Measurements from ENCODE around the gene SOS2.

The SOS2 gene

GRCh38 chr14:50113381-50114035 lies 117.9 kb downstream of the SOS2 start:
- DNase-seq, result no peak

DNA sequence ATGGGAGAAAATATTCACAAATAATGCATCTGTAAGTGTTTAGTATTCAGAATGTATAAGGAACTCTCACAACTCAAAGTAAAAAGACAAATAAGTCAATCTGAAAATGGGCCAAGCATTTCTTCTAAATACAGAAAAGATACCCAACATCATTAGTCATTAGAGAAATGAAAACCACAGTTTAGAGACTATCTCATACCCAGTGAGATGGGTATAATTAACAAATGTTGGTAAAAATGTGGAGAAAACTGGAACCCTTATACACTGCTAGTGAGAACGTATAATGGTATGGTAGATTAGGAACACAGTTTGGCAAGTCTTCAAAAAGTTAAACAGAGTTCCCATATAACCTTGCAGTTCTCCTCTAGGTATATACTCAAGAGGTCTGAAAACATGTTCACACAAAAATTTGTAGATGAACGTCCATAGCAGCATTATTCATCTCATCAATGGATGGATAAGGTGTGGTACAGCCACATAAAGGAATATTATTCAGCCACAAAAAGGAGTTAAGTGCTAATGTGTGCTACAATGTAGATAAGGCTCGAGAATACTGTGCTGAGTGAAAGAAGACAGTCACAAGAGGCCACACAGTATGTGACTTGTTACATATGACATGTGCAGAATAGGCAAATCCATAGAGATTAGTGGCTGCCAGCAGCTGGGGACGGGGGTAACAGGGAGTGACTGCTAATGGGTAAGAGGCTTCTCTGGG lies 120.9 kb downstream of the SOS2 start:
- no peak for DNase-seq

DNA sequence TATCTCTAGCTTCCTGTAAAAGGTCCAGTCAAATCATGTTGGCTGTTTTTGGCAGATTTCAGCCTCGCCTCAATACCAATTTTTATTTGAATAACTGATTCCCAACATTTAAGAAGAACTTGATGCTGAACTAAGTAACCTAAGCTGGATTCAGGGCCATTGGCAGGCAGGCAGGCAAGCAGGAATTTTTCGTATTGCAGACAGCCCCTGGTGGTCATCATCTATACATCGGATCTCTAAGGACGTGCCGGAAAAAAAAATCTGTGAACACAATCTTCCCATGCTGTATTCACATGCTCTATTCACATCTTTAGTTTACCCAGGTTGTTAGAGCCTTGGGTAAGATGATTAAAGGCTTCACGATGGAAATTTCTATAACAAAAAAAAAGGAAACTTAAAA lies 122.0 kb downstream of the SOS2 start:
- DNase-seq, result no peak

GRCh38 chr14:50107850-50108249 lies 123.5 kb downstream of the SOS2 start:
- no peak for DNase-seq

DNA sequence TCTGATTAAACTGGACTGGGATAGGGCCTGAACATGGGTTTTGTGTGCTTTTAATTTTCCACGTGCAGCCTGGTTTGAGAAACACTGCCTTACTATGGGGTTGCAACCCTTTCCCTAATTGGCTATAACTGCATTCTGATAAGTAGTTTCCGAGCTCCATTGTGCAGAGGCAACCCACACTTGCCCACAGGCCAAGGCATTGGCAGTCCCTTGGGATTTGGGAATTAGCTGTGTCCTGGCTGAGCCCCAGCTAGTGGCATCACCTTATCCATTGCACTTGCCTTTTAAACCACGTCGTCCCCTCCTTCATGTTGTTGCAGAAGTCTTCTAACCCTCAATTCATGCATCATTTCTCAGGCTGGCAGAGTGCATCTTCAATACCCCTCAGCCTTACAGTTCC lies 125.2 kb downstream of the SOS2 start:
- DNase-seq, result no peak

DNA sequence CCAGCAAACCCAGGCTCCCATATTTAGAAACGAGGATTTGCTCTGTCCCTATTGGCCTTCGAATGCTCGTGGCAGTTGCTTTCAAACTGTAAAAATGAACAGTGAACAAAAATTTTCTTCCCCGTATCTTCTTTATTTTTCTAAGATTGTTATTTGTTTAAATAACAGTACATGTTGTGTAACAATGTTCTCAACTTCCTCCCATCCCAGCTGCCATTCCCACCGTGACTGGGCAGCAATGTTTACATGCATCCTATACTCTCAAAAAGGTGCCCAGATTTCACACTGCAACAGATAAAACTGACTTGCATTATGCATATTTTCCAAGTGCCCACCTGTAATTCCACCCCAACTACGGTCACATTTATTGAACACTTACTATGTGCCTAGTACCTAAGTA lies 127.8 kb downstream of the SOS2 start:
- no peak for DNase-seq

DNA sequence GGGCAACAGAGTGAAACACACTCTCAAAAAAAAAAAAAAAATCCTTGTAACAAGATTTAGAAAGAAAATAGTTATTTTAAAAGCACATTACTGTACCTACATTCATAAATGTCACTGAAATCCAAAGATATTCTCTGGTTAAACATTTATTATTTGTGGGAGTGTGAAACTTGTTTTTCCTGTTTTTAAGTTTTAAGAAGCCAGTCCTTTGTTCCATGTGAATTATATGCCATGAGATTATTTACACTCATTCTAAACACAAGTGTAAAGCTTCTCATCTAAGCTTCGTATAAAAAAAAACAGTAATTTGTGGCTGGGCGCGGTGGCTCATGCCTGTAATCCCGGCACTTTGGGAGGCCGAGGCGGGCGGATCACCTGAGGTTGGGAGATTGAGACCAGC lies 130.0 kb downstream of the SOS2 start:
- DNase-seq, result no peak

GRCh38 chr14:50100805-50101204 lies 130.6 kb downstream of the SOS2 start:
- DNase-seq, result no peak

- DNase-seq, result no peak
Observed at GRCh38 chr14:50099335-50099734, 132.0 kb downstream of the SOS2 start.

DNA sequence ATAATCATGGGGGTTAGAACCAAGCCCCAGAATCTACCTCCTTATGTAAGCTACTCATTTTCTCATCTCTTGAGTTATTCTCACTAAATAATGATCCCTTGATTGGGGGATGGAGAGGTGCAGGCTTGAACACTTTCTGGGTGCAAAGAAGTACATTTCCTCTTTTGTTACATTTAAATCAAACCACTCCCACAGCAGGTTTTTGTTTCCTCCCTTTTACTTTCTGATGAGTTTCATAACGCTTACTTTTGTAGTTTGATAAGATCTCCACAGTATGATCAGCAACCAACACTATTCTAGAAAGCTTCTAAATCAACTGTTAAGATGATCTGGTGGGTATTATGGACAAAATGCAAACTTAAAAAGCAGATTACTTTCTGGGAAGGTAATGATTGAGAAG lies 135.5 kb downstream of the SOS2 start:
- no peak for DNase-seq

DNA sequence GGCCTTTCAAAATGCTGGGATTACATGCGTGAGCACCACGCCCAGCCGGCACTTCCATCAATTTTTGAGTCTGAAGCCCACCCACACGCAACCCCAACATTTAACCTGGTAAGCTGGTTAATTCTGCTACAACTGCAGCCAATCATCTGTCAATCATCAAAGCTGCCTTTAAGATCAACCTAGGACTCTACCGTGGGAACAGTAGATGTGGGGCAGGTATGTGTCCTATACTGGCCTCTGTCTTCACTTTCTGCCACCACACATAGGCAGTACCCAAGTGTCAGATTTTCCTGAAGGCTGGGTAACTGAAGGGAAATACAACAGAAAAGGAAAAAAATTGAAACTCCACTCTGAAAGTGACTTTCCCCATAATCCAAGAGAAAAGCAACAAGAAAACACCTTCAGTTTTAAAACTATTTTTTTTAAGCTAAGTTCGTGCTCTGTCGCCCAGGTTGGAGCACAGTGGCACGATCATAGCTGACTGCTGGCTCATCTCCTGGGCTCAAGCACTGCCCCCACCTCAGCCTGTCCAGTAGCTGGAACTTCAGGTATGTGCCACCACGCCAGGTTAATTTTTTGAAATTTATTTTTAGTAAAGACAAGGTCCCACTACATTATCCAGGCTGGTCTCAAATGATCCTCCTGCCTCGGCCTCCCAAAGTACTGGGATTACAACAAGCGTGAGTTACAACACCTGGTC lies 137.2 kb downstream of the SOS2 start:
- no peak for DNase-seq

- DNase-seq, result no peak
Observed at GRCh38 chr14:50093496-50093895, 137.9 kb downstream of the SOS2 start.

- no peak for DNase-seq
Observed at GRCh38 chr14:50092006-50092555, 139.3 kb downstream of the SOS2 start.

DNA sequence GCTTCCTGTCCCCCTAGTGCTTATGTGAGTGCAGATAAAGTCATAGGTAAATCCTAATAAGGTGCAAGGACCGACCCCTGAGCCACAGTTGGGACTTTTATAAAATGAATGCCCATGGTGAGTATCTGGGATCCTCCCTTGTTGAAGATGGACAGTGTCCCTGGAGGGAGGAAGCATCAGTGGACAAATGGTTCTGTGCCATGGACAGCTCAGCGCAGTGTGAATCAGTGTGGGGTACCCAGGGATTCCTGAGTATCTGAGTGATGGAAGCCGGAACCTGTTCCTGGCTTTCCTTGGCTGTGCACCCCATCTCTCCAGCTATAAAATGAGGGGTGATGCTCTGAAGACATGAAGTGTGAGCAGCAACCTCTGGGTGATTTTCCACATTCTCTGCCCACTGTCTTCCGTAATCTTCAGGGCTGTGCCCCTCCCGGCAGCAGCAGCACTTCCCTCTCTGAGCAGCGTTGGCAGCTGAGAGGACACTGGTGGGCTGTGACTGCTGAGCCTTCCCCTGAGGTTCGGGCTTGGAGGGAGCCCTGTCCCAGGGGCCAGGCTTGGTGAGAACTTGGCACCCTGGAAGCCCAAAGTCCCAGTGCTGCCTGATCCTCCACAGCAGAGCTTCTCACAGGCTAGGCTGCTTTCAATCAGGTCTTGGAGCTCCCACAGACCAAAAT lies 140.0 kb downstream of the SOS2 start:
- DNase-seq, result no peak

GRCh38 chr14:50089208-50089607 lies 142.2 kb downstream of the SOS2 start:
- no peak for DNase-seq

DNA sequence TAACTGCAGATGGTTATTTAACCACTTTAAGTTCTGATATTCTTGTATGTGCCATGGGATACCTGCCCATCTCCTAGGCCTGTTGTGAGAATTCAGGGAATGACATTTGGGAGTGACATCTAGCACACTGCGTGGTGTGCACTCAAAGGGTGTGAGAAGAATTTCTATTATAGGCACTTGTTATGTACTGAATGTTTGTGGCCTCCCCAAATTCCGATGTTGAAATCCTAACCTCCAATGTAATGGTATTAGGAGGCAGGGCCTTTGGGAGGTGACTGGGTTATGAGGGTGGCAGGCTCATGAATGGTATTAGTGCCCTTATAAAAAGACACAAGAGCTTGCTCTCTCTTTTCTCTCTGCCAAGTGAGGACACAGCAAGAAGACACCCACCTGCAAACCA lies 142.6 kb downstream of the SOS2 start:
- no peak for DNase-seq

DNA sequence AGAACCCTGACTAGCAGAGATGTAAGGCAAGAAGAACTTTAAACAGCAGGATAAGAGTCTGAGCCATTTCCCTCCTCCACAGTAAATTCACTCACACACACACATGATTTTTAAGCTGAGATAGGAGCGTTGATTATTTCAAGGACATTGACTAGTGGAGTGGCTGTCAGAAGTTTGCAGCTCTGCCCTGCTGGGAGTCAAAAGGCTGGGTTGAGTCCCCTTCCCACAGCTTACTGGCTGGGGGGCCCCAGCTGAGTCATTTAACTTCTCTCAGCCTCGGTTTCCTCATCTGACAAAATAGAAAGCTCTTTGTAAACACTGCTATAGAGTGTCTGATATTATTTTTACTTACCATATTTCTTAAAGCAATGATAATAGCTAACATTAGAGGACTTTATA lies 143.3 kb downstream of the SOS2 start:
- DNase-seq, result no peak

DNA sequence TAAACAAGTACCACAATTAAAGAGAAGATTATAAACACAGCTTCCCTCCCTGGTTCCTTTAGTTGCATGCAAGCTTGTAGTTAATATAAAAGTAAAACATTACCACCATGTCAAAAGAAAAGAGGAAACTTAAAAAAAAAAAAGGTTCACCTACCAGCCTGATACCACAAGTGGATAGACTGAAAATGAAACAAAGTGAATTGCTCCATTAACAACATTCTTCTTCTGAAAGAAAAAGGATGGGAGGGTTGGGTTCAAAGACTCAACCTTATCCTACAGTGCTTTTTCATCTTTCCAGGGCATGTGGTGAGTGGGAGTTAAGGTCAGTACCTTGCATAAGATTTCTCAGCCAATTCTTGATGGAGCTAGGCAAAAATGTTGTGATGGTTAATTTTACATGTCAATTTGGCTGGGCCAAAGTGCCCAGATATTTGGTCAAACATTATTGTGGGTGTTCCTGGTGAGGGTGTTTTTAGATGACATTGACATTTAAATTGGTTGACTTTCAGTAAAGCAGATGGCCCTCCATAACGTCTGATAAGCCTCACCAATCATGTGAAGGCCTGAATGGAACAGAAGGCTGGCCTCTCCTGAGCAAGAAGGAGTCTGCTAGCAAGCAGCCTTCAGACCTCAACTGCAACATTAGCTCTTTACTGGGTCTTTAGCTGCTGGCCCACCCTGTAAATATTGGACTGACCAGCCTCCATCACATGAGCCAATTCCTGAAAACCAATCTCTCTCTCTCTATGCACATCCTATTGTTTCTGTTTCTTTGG lies 143.8 kb downstream of the SOS2 start:
- no peak for DNase-seq

DNA sequence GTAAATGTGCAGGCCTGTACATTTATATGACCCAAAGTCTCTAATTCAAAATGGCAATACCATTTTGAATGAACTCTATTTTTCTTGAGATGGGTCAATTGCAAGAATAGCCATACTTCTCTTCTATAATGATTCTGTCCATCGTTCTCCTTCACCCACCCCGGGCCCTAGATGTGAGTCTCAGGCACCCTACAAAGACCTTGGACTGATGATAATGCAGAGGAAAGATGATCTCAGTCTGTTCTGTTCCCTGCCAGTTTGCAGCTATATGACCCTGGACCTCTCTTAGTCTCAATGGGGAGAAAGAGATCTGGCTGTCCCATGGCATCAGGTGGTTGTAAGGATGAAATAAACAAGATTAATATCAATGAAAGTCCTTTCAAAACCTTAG lies 145.1 kb downstream of the SOS2 start:
- no peak for DNase-seq

DNA sequence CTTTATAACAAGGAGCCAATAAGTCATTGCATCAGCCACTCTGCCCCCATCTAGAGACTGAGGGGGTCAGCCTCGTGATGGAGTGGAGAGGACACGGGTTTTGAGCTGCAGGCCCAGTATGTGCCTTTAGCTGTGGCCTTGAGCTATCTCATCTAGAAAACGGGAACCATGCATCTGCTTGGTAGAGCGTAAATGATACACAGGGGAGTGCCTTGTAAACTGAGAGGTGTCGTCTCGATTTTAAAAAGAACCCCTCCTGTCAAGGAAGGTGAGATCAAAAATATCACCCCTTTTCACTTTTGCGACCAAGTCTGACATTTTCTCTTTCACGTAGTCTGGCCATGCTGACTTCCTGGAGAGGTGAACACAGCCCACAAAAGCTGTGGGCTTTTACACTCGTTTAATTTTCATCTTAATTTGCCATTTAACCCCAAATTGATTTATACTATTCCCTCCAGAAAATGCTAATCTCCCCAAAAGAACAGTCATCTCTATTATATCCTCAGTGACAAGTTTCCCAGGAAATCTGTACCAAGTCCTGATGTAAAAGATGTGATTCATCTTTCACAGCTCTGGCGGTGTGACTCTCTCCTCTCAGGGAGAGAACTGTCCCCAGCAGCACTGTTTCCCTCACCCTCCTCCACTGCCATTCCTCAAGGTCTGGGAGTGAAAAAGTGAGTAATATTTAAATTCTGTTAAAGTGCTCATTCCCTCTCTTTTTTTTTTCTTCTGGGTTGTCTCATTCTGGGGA lies 145.6 kb downstream of the SOS2 start:
- DNase-seq, result no peak

DNA sequence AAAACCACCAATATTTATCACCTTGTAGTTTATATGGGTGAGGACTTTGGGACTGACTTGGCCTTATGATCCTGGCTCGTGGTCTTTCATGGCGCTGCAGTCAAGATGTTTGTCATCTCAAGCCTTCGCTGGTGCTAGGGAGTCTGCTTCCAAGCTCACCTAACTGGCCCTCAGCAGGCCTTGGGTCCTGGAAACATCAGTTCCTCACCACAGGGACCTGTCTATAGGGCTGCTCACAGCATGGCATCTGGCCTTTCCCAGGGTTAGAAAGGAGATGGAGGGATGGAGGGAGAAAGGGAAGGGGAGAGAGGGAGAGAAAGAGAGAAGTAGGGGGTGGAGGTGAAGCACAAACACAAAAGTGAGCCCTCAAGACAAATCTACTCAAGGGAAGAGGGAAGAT lies 146.7 kb downstream of the SOS2 start:
- DNase-seq, result no peak

Measured in GDM1 (cell line).